Measurements from ENCODE around the gene ZNF117.
"Not testable (repeated sequence)": the region's sequence is repeated elsewhere in the genome, so short reads cannot be mapped to it uniquely, and the experiment has no call there.

ZNF117 gene

GRCh38 chr7:64997164-64997908, 6.5 kb upstream of the ZNF117 start:
- no peak for DNase-seq

GRCh38 chr7:64996305-64996704, 5.5 kb upstream of the ZNF117 start:
- no peak for DNase-seq

GRCh38 chr7:64993901-64994300, 3.1 kb upstream of the ZNF117 start:
- DNase-seq, result no peak

GRCh38 chr7:64992971-64993370, 2.1 kb upstream of the ZNF117 start:
- no peak for DNase-seq

GRCh38 chr7:64990216-64990615, 620 bp downstream of the ZNF117 start:
- no peak for DNase-seq

- no peak for DNase-seq
These were observed 12.2 kb downstream of the ZNF117 start for GRCh38 chr7:64978497-64979203.

GRCh38 chr7:64965594-64965993, 25.2 kb downstream of the ZNF117 start:
- DNase-seq, result no peak

GRCh38 chr7:64959072-64959747, 31.6 kb downstream of the ZNF117 start:
- no peak for DNase-seq

- peak in 2 of 56 donors; percentile 9 to 10 for DNase-seq
These were observed 39.5 kb downstream of the ZNF117 start for GRCh38 chr7:64951250-64951848.

- DNase-seq, result not testable (repeated sequence)
These were observed 40.2 kb downstream of the ZNF117 start for GRCh38 chr7:64950673-64951072.

- not testable (repeated sequence) for DNase-seq
These were observed 42.1 kb downstream of the ZNF117 start for GRCh38 chr7:64948774-64949173.

GRCh38 chr7:64947252-64948000, 43.4 kb downstream of the ZNF117 start:
- peak in 3 of 56 donors; percentile 14 to 28 (median 18) for DNase-seq

GRCh38 chr7:64946772-64947171, 44.1 kb downstream of the ZNF117 start:
- DNase-seq, result no peak

- DNase-seq, result no peak
These were observed 45.2 kb downstream of the ZNF117 start for GRCh38 chr7:64945503-64946175.

- DNase-seq, result not testable (repeated sequence)
These were observed 46.0 kb downstream of the ZNF117 start for GRCh38 chr7:64944667-64945502.

GRCh38 chr7:64940021-64940420, 50.8 kb downstream of the ZNF117 start:
- DNase-seq, result not testable (repeated sequence)

- DNase-seq, result no peak
These were observed 52.3 kb downstream of the ZNF117 start for GRCh38 chr7:64938540-64938939.

GRCh38 chr7:64934478-64934877, 56.4 kb downstream of the ZNF117 start:
- no peak for DNase-seq
